SK-N-SH (cell line): ENCODE results near the gene SEC24D. TPM values are rescaled to one million over a fixed set of nuclear protein-coding genes. Genes with fewer than 3 reads are reported as not detected.
A peak's percentile ranks its signal among the peaks of the same experiment; 100 is the strongest.

Source experiments
- CTCF ChIA-PET: fragments of 300-600, 350-600 bp; formaldehyde crosslinking; extraction: SDS; loops from one replicate; lab custom pipeline; 2021; lab: Yijun Ruan, JAX
- POLR2A ChIA-PET: fragments of 350-600 bp; sonication (Branson Sonifier 250); formaldehyde crosslinking; extraction: SDS; loops from one replicate; lab custom pipeline; 2020; ENCODE audit warnings: antibody characterized with exemption, inconsistent platforms; lab: Yijun Ruan, JAX
- DNase-seq: peaks from one replicate; pipeline ENCODE4 v3.0.0; 2012
- H2AFZ ChIP-seq: fragments of 200-600 bp; sonication (generic); 2 replicates; pipeline ENCODE4 v1.8.1; 2016; ENCODE audit warnings: antibody characterized with exemption, mild to moderate bottlenecking, low read depth
- H3F3A ChIP-seq: fragments of 200-600 bp; sonication (generic); replicated peaks from 2 replicates; pipeline ENCODE3; 2016; ENCODE audit warnings: antibody characterized with exemption, mild to moderate bottlenecking; ENCODE audit not compliant: insufficient read depth
- H3K27ac ChIP-seq, 2 experiments: fragments of 200-500 bp in 1 of 2; fragments of 200-600 bp in 1 of 2; sonication (Bioruptor generic) in 1 of 2; sonication (generic), shearing (Covaris generic) in 1 of 2; 2 replicates each; pipeline versions ENCODE4 v1.5.1 to v1.6.1; 2014 to 2016; ENCODE audit warnings: low read depth in 2 of 2, inconsistent platforms in 1 of 2, low read length in 1 of 2, mild to moderate bottlenecking in 1 of 2, mixed read lengths in 1 of 2
- H3K27me3 ChIP-seq: fragments of 200-600 bp; sonication (generic), shearing (Covaris generic); 2 replicates; pipeline ENCODE4 v1.6.1; 2016; ENCODE audit warnings: mixed run types; ENCODE audit not compliant: insufficient read depth
- H3K36me3 ChIP-seq, 2 experiments: fragments of 200-500 bp in 1 of 2; fragments of 200-600 bp in 1 of 2; sonication (Bioruptor generic) in 1 of 2; sonication (generic) in 1 of 2; replicated peaks in 1 of 2; 2 replicates each; pipeline versions ENCODE3 to v1.5.1; 2014 to 2016; ENCODE audit warnings: low read length in 1 of 2, mild to moderate bottlenecking in 1 of 2; ENCODE audit not compliant: insufficient read depth in 2 of 2, control insufficient read depth in 1 of 2
- H3K4me1 ChIP-seq, 2 experiments: fragments of 200-500 bp in 1 of 2; fragments of 200-600 bp in 1 of 2; sonication (Bioruptor generic) in 1 of 2; sonication (generic), shearing (Covaris generic) in 1 of 2; 2 replicates each; pipeline versions ENCODE4 v1.5.1 to v1.6.1; 2014 to 2016; ENCODE audit warnings: low read depth in 1 of 2, low read length in 1 of 2, mixed run types in 1 of 2; ENCODE audit not compliant: insufficient read depth in 2 of 2, control insufficient read depth in 1 of 2
- H3K4me2 ChIP-seq: fragments of 200-600 bp; sonication (generic), shearing (Covaris generic); 2 replicates; pipeline ENCODE4 v1.6.1; 2017; ENCODE audit warnings: mixed run types
- H3K4me3 ChIP-seq, 2 experiments: fragments of 200-500 bp in 1 of 2; fragments of 200-600 bp in 1 of 2; sonication (Bioruptor generic) in 1 of 2; sonication (generic), shearing (Covaris generic) in 1 of 2; 2 replicates each; pipeline versions ENCODE4 v1.5.1 to v1.8.1; 2014 to 2016; ENCODE audit warnings: low read depth in 2 of 2, inconsistent platforms in 1 of 2, low read length in 1 of 2, mild to moderate bottlenecking in 1 of 2, mixed read lengths in 1 of 2, moderate library complexity in 1 of 2
- H3K79me2 ChIP-seq: fragments of 200-600 bp; sonication (generic); 2 replicates; pipeline ENCODE4 v1.8.1; 2017; ENCODE audit warnings: mild to moderate bottlenecking; ENCODE audit not compliant: insufficient read depth
- H3K9ac ChIP-seq: fragments of 200-600 bp; sonication (generic); 2 replicates; pipeline ENCODE4 v1.6.1; 2017; ENCODE audit warnings: mixed run types
- H3K9me2 ChIP-seq: fragments of 200-600 bp; sonication (generic); 2 replicates; pipeline ENCODE4 v1.6.1; 2017; ENCODE audit warnings: mixed run types
- H3K9me3 ChIP-seq: fragments of 200-600 bp; sonication (generic); 2 replicates; pipeline ENCODE4 v1.6.1; 2017; ENCODE audit warnings: mixed run types, mild to moderate bottlenecking, moderate library complexity
- H4K20me1 ChIP-seq: fragments of 200-600 bp; sonication (generic); 2 replicates; pipeline ENCODE4 v1.6.1; 2017; ENCODE audit warnings: mild to moderate bottlenecking, mixed run types; ENCODE audit not compliant: insufficient read depth
- EP300 ChIP-seq, 2 experiments: IDR thresholded peaks; 2 replicates each; pipeline versions ENCODE4 v1.4.0 to v1.6.1; 2012; ENCODE audit warnings: borderline replicate concordance in 1 of 2, low read depth in 1 of 2, low read length in 1 of 2
- EZH2phosphoT487 ChIP-seq: fragments of 200-600 bp; sonication (generic); IDR thresholded peaks from 2 replicates; pipeline ENCODE4 v1.6.1; 2017; ENCODE audit warnings: low read depth, mixed run types, mild to moderate bottlenecking, antibody characterized with exemption, moderate library complexity, borderline replicate concordance
- FOSL2 ChIP-seq: IDR thresholded peaks from 2 replicates; pipeline ENCODE4 v1.4.0; 2012; ENCODE audit warnings: low read depth, mild to moderate bottlenecking, moderate library complexity, borderline replicate concordance
- FOXM1 ChIP-seq: IDR thresholded peaks from 2 replicates; pipeline ENCODE4 v1.4.0; 2012; ENCODE audit warnings: low read depth, mild to moderate bottlenecking
- MEF2A ChIP-seq: IDR thresholded peaks from 2 replicates; pipeline ENCODE4 v1.4.0; 2012; ENCODE audit warnings: low read depth, borderline replicate concordance
- NFIC ChIP-seq: IDR thresholded peaks from 2 replicates; pipeline ENCODE4 v1.4.0; 2012; ENCODE audit warnings: borderline replicate concordance
- NRF1 ChIP-seq: IDR thresholded peaks from 2 replicates; pipeline ENCODE4 v1.6.1; 2012; ENCODE audit warnings: low read depth, mild to moderate bottlenecking, low read length
- RAD21 ChIP-seq: IDR thresholded peaks from 2 replicates; pipeline ENCODE4 v1.6.1; 2012; ENCODE audit warnings: mild to moderate bottlenecking, low read length
- RFX5 ChIP-seq: IDR thresholded peaks from 2 replicates; pipeline ENCODE4 v1.6.1; 2012; ENCODE audit warnings: mild to moderate bottlenecking, improper control_type of control experiment, low read length
- RXRA ChIP-seq: IDR thresholded peaks from 2 replicates; pipeline ENCODE4 v1.4.0; 2012; ENCODE audit warnings: low read depth, mild to moderate bottlenecking, borderline replicate concordance
- SMC3 ChIP-seq: IDR thresholded peaks from 2 replicates; pipeline ENCODE4 v1.6.1; 2012; ENCODE audit warnings: low read depth, low read length, improper control_type of control experiment
- TCF12 ChIP-seq: IDR thresholded peaks from 2 replicates; pipeline ENCODE4 v1.4.0; 2012
- TEAD4 ChIP-seq: IDR thresholded peaks from 2 replicates; pipeline ENCODE4 v1.4.0; 2012; ENCODE audit warnings: mild to moderate bottlenecking, borderline replicate concordance; ENCODE audit not compliant: insufficient read depth
- WGBS: methylation state at CpG from one replicate; pipeline ENCODE4 v1.1.6; 2017; ENCODE audit warnings: low lambda C conversion rate; 5-methylcytosine and 5-hydroxymethylcytosine counted together
- polyA plus RNA-seq, 3 experiments: library from polyadenylated mRNA; depleted of rRNA; stranded (reverse); fragments of >200 nt; gene quantifications; 2 replicates each; pipeline ENCODE4 v1.2.3, GENCODE V29; 2012
- TF ChIP-seq, protein P1 (sequence below): IDR thresholded peaks from 2 replicates; pipeline ENCODE4 v1.4.0; 2012; ENCODE audit warnings: low read depth, borderline replicate concordance
- TF ChIP-seq, protein P2 (sequence below): IDR thresholded peaks from 2 replicates; pipeline ENCODE4 v1.4.0; 2012; ENCODE audit warnings: low read depth

The SEC24D gene
- polyA plus RNA-seq, 1 of the 3 experiments (the other 2 are of a cell fraction), result 32.2 TPM

DNA sequence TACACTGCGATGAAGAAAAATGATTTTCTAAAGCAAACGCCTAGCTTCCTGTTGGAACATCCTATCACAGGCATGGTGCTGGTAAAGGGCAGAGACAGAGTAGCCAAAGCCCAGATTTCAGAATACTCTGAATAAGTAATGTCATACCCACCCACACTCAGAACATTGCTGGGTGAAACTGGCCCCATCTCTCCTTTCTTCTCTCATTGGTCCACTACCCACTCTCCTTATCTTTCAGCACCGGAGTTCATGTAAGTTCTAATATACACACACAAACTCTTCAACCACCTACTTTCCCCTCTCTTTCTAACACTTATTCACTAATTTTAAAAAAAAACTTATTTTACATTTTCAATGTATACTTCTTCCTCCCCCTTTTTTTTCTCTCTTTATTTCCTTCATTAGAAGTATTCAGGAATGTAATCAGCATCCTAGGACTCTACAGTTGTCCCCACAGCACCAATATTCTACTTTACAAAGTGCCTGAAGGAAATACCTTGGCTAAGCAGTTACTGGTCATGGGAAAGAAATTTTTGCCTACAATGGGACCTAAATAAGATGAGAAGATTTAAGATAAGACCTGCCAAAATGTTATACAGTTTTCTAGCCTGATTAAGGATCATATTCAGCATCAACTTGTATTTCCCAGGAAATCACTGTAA lies 63.0 kb downstream of the SEC24D start:
- Histone ChIP-seq H3K36me3 (peaks cover 13 to 27% of the 10 kb centered on the region in 2 experiments), H3K4me2 (peak overlapping the region; percentile 48), H3K27ac (peak overlapping the region; percentile 69 to 99), H3F3A (peaks cover 41% of the 10 kb centered on the region), H3K79me2 (peaks cover 55% of the 10 kb centered on the region), H3K9ac (no peak overlapping the region), H3K9me3 (no peaks in the 10 kb centered on the region), H3K4me1 (peaks cover 54 to 63% of the 10 kb centered on the region in 2 experiments), H3K27me3 (no peaks in the 10 kb centered on the region), H3K4me3 (no peak overlapping the region; a peak in 1 of 4 replicates), H4K20me1 (0 out of 2 replicates have a peak, but pooled peaks cover 4% of the 10 kb centered on the region), H3K9me2 (no peaks in the 10 kb centered on the region), H2AFZ (no peak overlapping the region)
- TF ChIP-seq NRF1 (no peak), RFX5 (no peak), RAD21 (peak; percentile 15; the same call in 1 of the 2 replicates), MEF2A (no peak), FOXM1 (no peak), EP300 (IDR thresholded peaks at IDR 0.05; ENCODE audit: borderline replicate concordance in 1 of 2, low read depth in 1 of 2, low read length in 1 of 2) (0 out of 4 replicates have a peak, but pooled peaks of 1 of the 2 experiments have one; percentile 13), TEAD4 (peak; percentile 36; the same call in 1 of the 2 replicates), RXRA (no peak), FOSL2 (no peak), NFIC (0 out of 2 replicates have a peak, but pooled peaks have one; percentile 30), SMC3 (no peak), TCF12 (peak; percentile 31; the same call in 1 of the 2 replicates), EZH2phosphoT487 (no peak)
- TF ChIP-seq, protein P1, sequence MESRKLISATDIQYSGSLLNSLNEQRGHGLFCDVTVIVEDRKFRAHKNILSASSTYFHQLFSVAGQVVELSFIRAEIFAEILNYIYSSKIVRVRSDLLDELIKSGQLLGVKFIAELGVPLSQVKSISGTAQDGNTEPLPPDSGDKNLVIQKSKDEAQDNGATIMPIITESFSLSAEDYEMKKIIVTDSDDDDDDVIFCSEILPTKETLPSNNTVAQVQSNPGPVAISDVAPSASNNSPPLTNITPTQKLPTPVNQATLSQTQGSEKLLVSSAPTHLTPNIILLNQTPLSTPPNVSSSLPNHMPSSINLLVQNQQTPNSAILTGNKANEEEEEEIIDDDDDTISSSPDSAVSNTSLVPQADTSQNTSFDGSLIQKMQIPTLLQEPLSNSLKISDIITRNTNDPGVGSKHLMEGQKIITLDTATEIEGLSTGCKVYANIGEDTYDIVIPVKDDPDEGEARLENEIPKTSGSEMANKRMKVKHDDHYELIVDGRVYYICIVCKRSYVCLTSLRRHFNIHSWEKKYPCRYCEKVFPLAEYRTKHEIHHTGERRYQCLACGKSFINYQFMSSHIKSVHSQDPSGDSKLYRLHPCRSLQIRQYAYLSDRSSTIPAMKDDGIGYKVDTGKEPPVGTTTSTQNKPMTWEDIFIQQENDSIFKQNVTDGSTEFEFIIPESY, result no peak
- TF ChIP-seq, protein P2, sequence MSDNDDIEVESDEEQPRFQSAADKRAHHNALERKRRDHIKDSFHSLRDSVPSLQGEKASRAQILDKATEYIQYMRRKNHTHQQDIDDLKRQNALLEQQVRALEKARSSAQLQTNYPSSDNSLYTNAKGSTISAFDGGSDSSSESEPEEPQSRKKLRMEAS, result no peak
- ChIA-PET POLR2A (interaction anchor here (1.0 to 2.2 kb wide), 3 partner anchors 63 to 116 kb away, joined by 4 to 20 read pairs (median 5); partner anchors contain the start of genes SEC24D and SYNPO2), CTCF (interaction anchor here (1.0 to 7.9 kb wide), 16 partner anchors 9 to 522 kb away, joined by 3 to 133 read pairs (median 6); partner anchors contain the start of gene SYNPO2)
- WGBS, result 32% methylated on average over 3 of the region's 3 CpGs
- DNase-seq, result no peak
